D721Med (cell line): ENCODE data around the gene POLH.
"Not testable (repeated sequence)": the region's sequence is repeated elsewhere in the genome, so short reads cannot be mapped to it uniquely, and the experiment has no call there.

Source experiments
- DNase-seq: peaks from one replicate; pipeline ENCODE4 v3.0.0; 2011; ENCODE audit warnings: low spot score; ENCODE audit not compliant: insufficient read length
- FAIRE-seq: peaks from 2 replicates; lab custom pipeline; 2011; peaks lifted over from hg19 to GRCh38; lab: Jason Lieb, UNC
- TF ChIP-seq, protein P1 (sequence below): IDR thresholded peaks from 2 replicates; pipeline ENCODE4 v1.5.1; 2012; ENCODE audit warnings: mild to moderate bottlenecking, control low read depth; ENCODE audit not compliant: insufficient read depth; ENCODE audit errors: missing control alignments

POLH gene

DNA sequence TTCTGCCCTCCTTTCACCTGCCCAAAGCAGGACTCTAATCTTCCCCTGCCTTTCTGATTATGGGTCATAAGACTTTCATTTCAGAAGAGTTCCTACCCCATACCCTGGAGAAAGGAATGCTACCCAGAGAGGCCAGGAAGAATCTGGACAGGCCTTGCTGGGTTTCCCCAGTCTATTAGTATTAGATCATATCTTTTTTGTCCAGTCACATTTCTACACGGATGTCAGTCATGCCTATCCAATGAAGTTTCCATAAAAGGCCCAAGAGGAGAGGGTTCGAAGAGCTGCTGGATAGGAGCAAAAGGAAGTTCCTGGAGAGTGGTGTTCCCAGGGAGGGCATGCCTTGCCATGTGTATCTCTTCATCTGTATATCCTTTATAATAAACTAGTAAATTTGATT is 3.2 kb downstream of the POLH start:
- TF ChIP-seq, protein P1, sequence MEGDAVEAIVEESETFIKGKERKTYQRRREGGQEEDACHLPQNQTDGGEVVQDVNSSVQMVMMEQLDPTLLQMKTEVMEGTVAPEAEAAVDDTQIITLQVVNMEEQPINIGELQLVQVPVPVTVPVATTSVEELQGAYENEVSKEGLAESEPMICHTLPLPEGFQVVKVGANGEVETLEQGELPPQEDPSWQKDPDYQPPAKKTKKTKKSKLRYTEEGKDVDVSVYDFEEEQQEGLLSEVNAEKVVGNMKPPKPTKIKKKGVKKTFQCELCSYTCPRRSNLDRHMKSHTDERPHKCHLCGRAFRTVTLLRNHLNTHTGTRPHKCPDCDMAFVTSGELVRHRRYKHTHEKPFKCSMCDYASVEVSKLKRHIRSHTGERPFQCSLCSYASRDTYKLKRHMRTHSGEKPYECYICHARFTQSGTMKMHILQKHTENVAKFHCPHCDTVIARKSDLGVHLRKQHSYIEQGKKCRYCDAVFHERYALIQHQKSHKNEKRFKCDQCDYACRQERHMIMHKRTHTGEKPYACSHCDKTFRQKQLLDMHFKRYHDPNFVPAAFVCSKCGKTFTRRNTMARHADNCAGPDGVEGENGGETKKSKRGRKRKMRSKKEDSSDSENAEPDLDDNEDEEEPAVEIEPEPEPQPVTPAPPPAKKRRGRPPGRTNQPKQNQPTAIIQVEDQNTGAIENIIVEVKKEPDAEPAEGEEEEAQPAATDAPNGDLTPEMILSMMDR: no peak
- no peak for FAIRE-seq
- DNase-seq: no peak

DNA sequence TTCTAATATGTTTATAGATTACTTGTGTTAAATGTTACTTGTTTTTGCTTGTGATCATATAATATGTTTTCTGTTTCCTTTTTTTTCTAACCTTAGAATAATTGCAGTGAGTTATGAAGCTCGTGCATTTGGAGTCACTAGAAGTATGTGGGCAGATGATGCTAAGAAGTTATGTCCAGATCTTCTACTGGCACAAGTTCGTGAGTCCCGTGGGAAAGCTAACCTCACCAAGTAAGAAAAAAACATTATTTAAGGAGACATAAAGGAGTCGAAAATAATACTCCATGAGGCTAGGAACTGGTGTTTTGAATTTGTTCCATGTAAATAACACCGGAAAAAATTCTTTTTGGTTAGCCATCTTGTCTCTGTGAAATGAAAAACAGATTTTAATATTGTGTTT is 6.9 kb downstream of the POLH start:
- TF ChIP-seq, protein P1: no peak
- no peak for FAIRE-seq

DNA sequence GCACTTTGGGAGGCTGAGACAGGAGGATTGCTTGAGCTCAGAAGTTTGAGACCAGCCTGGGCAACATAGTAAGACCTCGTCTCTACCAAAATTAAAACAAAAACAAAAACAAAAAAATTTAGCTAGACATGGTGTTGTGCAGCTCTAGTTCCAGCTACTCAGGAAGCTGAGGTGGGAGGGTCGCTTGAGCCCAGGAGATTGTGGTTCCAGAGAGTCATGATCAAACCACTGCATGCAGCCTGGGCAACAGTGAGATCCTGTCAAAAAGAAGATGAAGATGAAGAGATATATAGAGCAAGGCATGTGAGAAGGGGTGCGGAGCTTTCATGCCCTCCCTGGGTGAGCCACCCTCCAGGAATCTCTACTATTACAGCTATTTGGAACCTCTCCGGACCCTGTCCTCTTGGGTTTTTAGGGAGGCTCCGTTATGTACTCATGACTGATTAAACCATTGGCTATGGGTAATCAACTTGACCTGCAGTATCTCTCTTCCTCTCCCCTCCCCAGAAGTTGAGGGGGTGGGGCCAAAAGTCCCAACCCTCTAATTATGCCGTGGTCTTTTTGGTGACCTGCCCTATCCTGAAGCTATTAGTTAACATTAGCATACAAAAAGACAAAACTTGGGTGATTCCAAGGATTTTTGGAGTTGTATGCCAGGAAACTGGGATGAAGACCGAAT is 9.0 kb downstream of the POLH start:
- DNase-seq (no peak), FAIRE-seq (no peak)
- TF ChIP-seq, protein P1: no peak

More for the DNA sequence above, 6.9 kb downstream of the POLH start:
- no peak for DNase-seq

DNA sequence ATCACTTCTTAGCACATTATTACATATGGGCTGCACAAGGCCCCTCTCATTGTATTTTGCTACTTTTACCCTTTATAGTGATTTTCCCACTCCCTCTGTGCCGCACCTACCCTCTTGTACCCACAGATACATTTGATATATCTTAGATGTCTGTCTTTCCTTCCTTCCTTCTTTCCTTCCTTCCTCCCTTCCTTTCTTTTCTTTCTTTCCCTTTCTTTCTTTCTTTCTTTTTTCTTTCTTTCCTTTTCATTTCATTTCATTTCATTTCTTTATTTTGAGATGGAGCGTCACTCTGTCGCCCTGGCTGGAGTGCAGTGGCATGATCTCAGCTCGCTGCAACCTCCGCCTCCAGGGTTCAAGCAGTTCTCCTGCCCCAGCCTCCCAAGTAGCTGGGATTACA is 12.2 kb downstream of the POLH start:
- FAIRE-seq (no peak), DNase-seq (no peak)
- TF ChIP-seq, protein P1: no peak

DNA sequence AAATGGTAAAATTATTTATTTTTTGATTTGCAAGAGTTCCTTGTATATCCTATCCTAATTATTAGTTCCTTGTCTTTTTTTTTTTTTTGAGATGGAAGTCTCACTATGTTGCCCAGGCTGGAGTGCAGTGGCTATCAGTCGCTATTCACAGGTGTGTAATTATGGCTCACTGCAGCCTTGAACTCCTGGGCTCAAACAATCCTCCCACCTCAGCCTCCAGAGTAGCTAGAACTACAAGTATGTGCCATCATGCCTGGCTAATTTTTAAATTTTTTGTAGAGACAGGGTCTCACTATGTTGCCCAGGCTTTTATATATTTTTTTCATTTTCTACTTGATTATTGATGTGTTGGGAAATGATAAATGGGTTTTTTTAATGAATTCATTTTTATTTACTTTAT is 13.6 kb downstream of the POLH start:
- not testable (repeated sequence) for DNase-seq, FAIRE-seq

DNA sequence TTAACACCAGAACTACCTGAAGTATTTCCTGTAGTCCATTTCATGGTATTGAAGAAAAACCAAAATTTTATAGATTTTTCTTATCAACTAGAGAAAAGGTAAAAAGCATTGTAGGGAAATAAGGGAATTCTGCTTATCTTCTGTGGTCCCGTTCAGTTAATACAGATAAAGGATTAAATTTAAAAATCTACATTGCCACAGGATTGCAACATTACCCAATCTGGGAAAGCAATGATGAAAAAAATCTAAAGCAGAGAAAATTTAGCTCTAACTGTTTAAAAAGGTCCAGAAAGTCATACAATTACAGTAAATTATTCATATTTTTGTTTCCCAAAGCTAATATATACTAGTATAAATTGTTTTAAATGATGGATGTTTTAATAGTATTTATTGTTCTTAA is 18.0 kb downstream of the POLH start:
- FAIRE-seq: no peak
- TF ChIP-seq, protein P1: no peak
- DNase-seq: no peak

DNA sequence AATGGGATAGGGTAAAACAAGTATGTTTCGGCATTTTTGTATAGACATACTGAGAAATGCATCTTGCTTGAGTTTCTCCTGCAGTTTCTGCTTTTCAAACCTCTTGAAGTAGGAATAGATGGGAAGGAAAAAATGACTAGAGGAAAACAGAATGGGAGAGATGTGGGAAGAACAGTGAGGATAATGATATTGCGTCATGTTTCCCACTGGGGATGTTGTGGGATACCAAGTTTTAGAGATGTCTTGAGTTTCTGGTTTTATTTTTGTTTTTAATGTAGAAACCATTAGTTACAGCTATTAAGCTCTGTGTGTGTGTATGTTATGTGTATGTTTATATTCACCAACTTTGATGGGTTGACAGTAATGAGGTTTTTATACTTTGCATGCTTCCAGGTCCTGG is 24.6 kb downstream of the POLH start:
- DNase-seq: no peak

More for the DNA sequence above, 24.6 kb downstream of the POLH start:
- no peak for FAIRE-seq
- TF ChIP-seq, protein P1: no peak
